ENCODE data around the gene SRGAP2.
"Not testable (repeated sequence)": the region's sequence is repeated elsewhere in the genome, so short reads cannot be mapped to it uniquely, and the experiment has no call there.

Gene SRGAP2

GRCh38 chr1:206220332-206221000, 17.1 kb downstream of the SRGAP2 start:
- not testable (repeated sequence) for H3K4me3 ChIP-seq (ENCODE audit: low read depth, low read length); H3K36me3 ChIP-seq (ENCODE audit: control insufficient read depth in 1 of 2, insufficient read depth in 2 of 2, low read length in 2 of 2); H2BK12ac ChIP-seq (ENCODE audit: low read length); H3K14ac ChIP-seq (ENCODE audit: low read length); H3K23ac ChIP-seq (ENCODE audit: low read length); H4K91ac ChIP-seq (ENCODE audit: low read depth, low read length); H4K8ac ChIP-seq (ENCODE audit: low read depth, low read length); H3K27ac ChIP-seq (ENCODE audit: low read depth, low read length); H2BK120ac ChIP-seq (ENCODE audit: insufficient read depth, low read length, poor library complexity); H3K79me2 ChIP-seq (ENCODE audit: control insufficient read depth, insufficient read depth, low read length, poor library complexity); H2AK5ac ChIP-seq (ENCODE audit: low read length); H2BK5ac ChIP-seq (ENCODE audit: low read depth, low read length, poor library complexity); H3K4me1 ChIP-seq (ENCODE audit: control insufficient read depth in 1 of 2, insufficient read depth in 2 of 2, low read length in 2 of 2); H3K9me3 ChIP-seq (ENCODE audit: insufficient read depth, low read depth, low read length); H3K4ac ChIP-seq (ENCODE audit: low read depth, low read length); H3K18ac ChIP-seq (ENCODE audit: low read length); H3K27me3 ChIP-seq (ENCODE audit: insufficient read depth, low read length); H2AFZ ChIP-seq (ENCODE audit: insufficient read depth, low read length, poor library complexity); H3K9ac ChIP-seq (ENCODE audit: low read length); H3K79me1 ChIP-seq (ENCODE audit: low read length); H3K4me2 ChIP-seq (ENCODE audit: low read length); H4K12ac ChIP-seq (ENCODE audit: low read depth, low read length)
- no CpG with 5 or more reads among the region's 4 CpGs for WGBS (ENCODE audit: extremely low coverage, insufficient coverage, insufficient read length)
- DNase-seq: peak; percentile 42 to 61

DNA sequence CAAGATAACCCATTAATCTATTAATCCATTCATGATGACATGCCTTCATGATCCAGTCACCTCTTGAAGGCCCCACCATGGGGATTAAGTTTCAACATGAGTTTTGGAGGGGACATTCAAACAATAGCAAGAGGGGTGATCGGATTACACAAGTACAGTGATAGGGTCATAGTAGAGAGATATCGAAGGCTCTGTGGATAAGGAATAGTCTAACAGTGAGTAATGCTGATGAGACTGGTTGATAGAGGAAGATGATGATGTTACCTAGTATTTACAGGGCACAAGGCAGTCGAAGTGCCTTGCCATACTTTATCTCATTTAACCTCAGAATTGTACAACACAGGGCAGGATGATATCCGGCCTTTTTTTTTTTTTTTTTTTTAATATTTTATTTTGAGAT, 18.2 kb downstream of the SRGAP2 start:
- H3K4me1 ChIP-seq (ENCODE audit: control insufficient read depth in 1 of 2, insufficient read depth in 2 of 2, low read length in 2 of 2); H3K4me2 ChIP-seq (ENCODE audit: low read length); H4K8ac ChIP-seq (ENCODE audit: low read depth, low read length); H2BK5ac ChIP-seq (ENCODE audit: low read depth, low read length, poor library complexity); H3K27me3 ChIP-seq (ENCODE audit: insufficient read depth, low read length); H3K9ac ChIP-seq (ENCODE audit: low read length); H3K9me3 ChIP-seq (ENCODE audit: insufficient read depth, low read depth, low read length); H4K12ac ChIP-seq (ENCODE audit: low read depth, low read length); H3K27ac ChIP-seq (ENCODE audit: low read depth, low read length); H3K23ac ChIP-seq (ENCODE audit: low read length); H3K4ac ChIP-seq (ENCODE audit: low read depth, low read length); H4K91ac ChIP-seq (ENCODE audit: low read depth, low read length); H3K18ac ChIP-seq (ENCODE audit: low read length); H2BK120ac ChIP-seq (ENCODE audit: insufficient read depth, low read length, poor library complexity); DNase-seq; H2AFZ ChIP-seq (ENCODE audit: insufficient read depth, low read length, poor library complexity); H2AK5ac ChIP-seq (ENCODE audit: low read length); H3K79me2 ChIP-seq (ENCODE audit: control insufficient read depth, insufficient read depth, low read length, poor library complexity); H3K79me1 ChIP-seq (ENCODE audit: low read length); H3K4me3 ChIP-seq (ENCODE audit: low read depth, low read length); H3K14ac ChIP-seq (ENCODE audit: low read length); H2BK12ac ChIP-seq (ENCODE audit: low read length); H3K36me3 ChIP-seq (ENCODE audit: control insufficient read depth in 1 of 2, insufficient read depth in 2 of 2, low read length in 2 of 2): not testable (repeated sequence)
- WGBS (ENCODE audit: extremely low coverage, insufficient coverage, insufficient read length): no CpG with 5 or more reads among the region's 4 CpGs

DNA sequence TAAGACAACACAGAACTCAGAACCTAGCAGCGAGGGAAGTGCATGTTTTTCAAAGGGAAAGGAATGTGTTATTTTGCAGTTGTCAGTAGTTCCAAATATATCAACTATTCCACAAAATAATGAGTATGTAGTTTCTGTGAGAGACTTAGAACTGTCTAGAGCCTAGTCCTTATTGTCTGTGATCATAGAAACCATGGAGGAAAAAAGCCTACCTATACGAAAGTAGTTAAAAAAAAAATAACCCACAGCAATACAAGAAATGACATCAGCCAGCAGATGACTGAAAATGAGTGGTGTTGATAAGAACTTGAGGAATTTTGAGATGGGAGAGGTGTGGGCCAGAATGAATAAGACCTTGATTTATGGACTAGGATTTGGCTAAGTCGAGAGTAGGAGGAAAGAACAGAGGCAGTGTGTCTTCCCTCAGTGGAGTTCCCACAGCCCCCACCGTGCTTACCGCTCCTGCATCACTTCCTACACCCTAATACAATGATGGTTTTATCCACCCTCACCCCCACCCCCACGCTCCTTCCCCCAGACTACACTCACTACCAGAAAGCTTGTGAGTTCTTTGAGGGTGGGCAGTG, 20.9 kb downstream of the SRGAP2 start:
- not testable (repeated sequence) for H3K4me3 ChIP-seq (ENCODE audit: low read depth, low read length); H4K91ac ChIP-seq (ENCODE audit: low read depth, low read length); H3K79me2 ChIP-seq (ENCODE audit: control insufficient read depth, insufficient read depth, low read length, poor library complexity); H3K9ac ChIP-seq (ENCODE audit: low read length); H2BK12ac ChIP-seq (ENCODE audit: low read length); H2BK5ac ChIP-seq (ENCODE audit: low read depth, low read length, poor library complexity); H2AFZ ChIP-seq (ENCODE audit: insufficient read depth, low read length, poor library complexity); H3K4ac ChIP-seq (ENCODE audit: low read depth, low read length); H3K27ac ChIP-seq (ENCODE audit: low read depth, low read length); H2BK120ac ChIP-seq (ENCODE audit: insufficient read depth, low read length, poor library complexity); DNase-seq; H2AK5ac ChIP-seq (ENCODE audit: low read length); H3K9me3 ChIP-seq (ENCODE audit: insufficient read depth, low read depth, low read length); H4K12ac ChIP-seq (ENCODE audit: low read depth, low read length); H3K4me1 ChIP-seq (ENCODE audit: control insufficient read depth in 1 of 2, insufficient read depth in 2 of 2, low read length in 2 of 2); H3K36me3 ChIP-seq (ENCODE audit: control insufficient read depth in 1 of 2, insufficient read depth in 2 of 2, low read length in 2 of 2); H3K79me1 ChIP-seq (ENCODE audit: low read length); H3K23ac ChIP-seq (ENCODE audit: low read length); H3K18ac ChIP-seq (ENCODE audit: low read length); H4K8ac ChIP-seq (ENCODE audit: low read depth, low read length); H3K27me3 ChIP-seq (ENCODE audit: insufficient read depth, low read length); H3K14ac ChIP-seq (ENCODE audit: low read length); H3K4me2 ChIP-seq (ENCODE audit: low read length)
- WGBS (ENCODE audit: extremely low coverage, insufficient coverage, insufficient read length): no CpG with 5 or more reads among the region's 6 CpGs

DNA sequence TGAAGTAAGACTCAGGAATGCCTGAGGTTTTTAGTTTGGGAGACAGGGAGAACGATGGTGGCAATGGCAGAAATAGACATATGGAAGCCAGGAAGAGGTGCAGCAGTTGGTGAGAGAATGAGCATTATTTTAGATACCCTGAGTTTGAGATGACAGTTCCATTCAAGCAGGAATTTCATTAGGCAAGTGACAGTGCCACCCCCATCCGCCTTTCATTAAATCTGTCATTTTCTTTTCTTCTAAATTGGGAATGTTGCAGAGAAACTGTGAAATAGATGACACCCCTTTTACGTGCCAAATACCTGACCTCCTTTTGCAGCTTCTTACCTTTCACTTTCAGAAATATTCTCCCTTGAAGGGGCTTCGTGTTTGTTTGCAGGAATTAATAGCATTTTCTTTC, 22.0 kb downstream of the SRGAP2 start:
- H3K23ac ChIP-seq (ENCODE audit: low read length): not testable (repeated sequence)
- WGBS (ENCODE audit: extremely low coverage, insufficient coverage, insufficient read length): no CpG with 5 or more reads among the region's 4 CpGs

More for the DNA sequence above, 22.0 kb downstream of the SRGAP2 start:
- not testable (repeated sequence) for H3K4ac ChIP-seq (ENCODE audit: low read depth, low read length); H3K9ac ChIP-seq (ENCODE audit: low read length); H3K14ac ChIP-seq (ENCODE audit: low read length); H4K91ac ChIP-seq (ENCODE audit: low read depth, low read length); H3K27me3 ChIP-seq (ENCODE audit: insufficient read depth, low read length); H2AFZ ChIP-seq (ENCODE audit: insufficient read depth, low read length, poor library complexity); DNase-seq; H3K79me2 ChIP-seq (ENCODE audit: control insufficient read depth, insufficient read depth, low read length, poor library complexity); H2BK12ac ChIP-seq (ENCODE audit: low read length); H3K9me3 ChIP-seq (ENCODE audit: insufficient read depth, low read depth, low read length); H3K4me3 ChIP-seq (ENCODE audit: low read depth, low read length); H2AK5ac ChIP-seq (ENCODE audit: low read length); H3K4me1 ChIP-seq (ENCODE audit: control insufficient read depth in 1 of 2, insufficient read depth in 2 of 2, low read length in 2 of 2); H3K4me2 ChIP-seq (ENCODE audit: low read length); H3K18ac ChIP-seq (ENCODE audit: low read length); H2BK5ac ChIP-seq (ENCODE audit: low read depth, low read length, poor library complexity); H3K27ac ChIP-seq (ENCODE audit: low read depth, low read length); H3K36me3 ChIP-seq (ENCODE audit: control insufficient read depth in 1 of 2, insufficient read depth in 2 of 2, low read length in 2 of 2); H4K12ac ChIP-seq (ENCODE audit: low read depth, low read length); H2BK120ac ChIP-seq (ENCODE audit: insufficient read depth, low read length, poor library complexity); H4K8ac ChIP-seq (ENCODE audit: low read depth, low read length); H3K79me1 ChIP-seq (ENCODE audit: low read length)

Data from trophoblast cell (in vitro differentiated cells and primary cell).